Activated CD8-positive, alpha-beta memory T cell treated with anti-CD3 and anti-CD28 coated beads for 36 hours (primary cell): ENCODE data around the gene HEMGN. TPM values are rescaled to one million over a fixed set of nuclear protein-coding genes. Genes with fewer than 3 reads are reported as not detected.

Source experiments
- CTCF ChIA-PET: fragments of 350-600 bp; sonication (Branson Sonifier 250); formaldehyde crosslinking; loops from one replicate; lab custom pipeline; 2021; ENCODE audit warnings: antibody characterized with exemption; lab: Charles Lee
- POLR2A ChIA-PET: fragments of 350-600 bp; sonication (Branson Sonifier 250); formaldehyde crosslinking; loops from one replicate; lab custom pipeline; 2021; ENCODE audit warnings: antibody characterized with exemption; lab: Charles Lee
- total RNA-seq, 2 experiments: library from RNA; stranded (reverse); gene quantifications; one replicate each; pipeline ENCODE4 v1.2.3, GENCODE V29; 2021

Gene HEMGN
- total RNA-seq, 2 experiments from 2014 or later = 0.55 to 0.70 TPM

- ChIA-PET POLR2A (no interaction called here), CTCF (no interaction called here)
Measured at GRCh38 chr9:97941323-97941722, 3.4 kb upstream of the HEMGN start.

GRCh38 chr9:97940741-97941140 is 2.8 kb upstream of the HEMGN start:
- ChIA-PET POLR2A (no interaction called here), CTCF (no interaction called here)

- POLR2A ChIA-PET = no interaction called here
Measured at GRCh38 chr9:97940233-97940632, 2.3 kb upstream of the HEMGN start.

GRCh38 chr9:97936998-97937397 is 974 bp downstream of the HEMGN start:
- POLR2A ChIA-PET = no interaction called here
- CTCF ChIA-PET = no interaction called here

More at GRCh38 chr9:97940233-97940632, 2.3 kb upstream of the HEMGN start:
- CTCF ChIA-PET = no interaction called here

GRCh38 chr9:97935276-97935675 is 2.7 kb downstream of the HEMGN start:
- CTCF ChIA-PET = interaction anchor here (0.9 to 1.3 kb wide), 3 partner anchors 13 to 47 kb away, joined by 3 to 7 read pairs (median 3); partner anchors contain the start of gene TRMO
- POLR2A ChIA-PET = no interaction called here

GRCh38 chr9:97934321-97935115 is 3.5 kb downstream of the HEMGN start:
- POLR2A ChIA-PET = no interaction called here

GRCh38 chr9:97933297-97933998 is 4.5 kb downstream of the HEMGN start:
- POLR2A ChIA-PET = no interaction called here

More at GRCh38 chr9:97934321-97935115, 3.5 kb downstream of the HEMGN start:
- CTCF ChIA-PET = no interaction called here

GRCh38 chr9:97930972-97931371 is 7.0 kb downstream of the HEMGN start:
- CTCF ChIA-PET = interaction anchor here (0.6 to 1.9 kb wide), 2 partner anchors 12 to 25 kb away, joined by 3 to 5 read pairs; no protein-coding TSS in a partner anchor
- POLR2A ChIA-PET = no interaction called here

More at GRCh38 chr9:97933297-97933998, 4.5 kb downstream of the HEMGN start:
- CTCF ChIA-PET = no interaction called here

GRCh38 chr9:97928986-97929604 is 8.9 kb downstream of the HEMGN start:
- ChIA-PET POLR2A (no interaction called here), CTCF (interaction anchor here (1.5 kb wide), 1 partner anchor 53 kb away, joined by 3 read pairs; no protein-coding TSS in a partner anchor)

GRCh38 chr9:97925497-97926334 is 12.3 kb downstream of the HEMGN start:
- POLR2A ChIA-PET = no interaction called here
- CTCF ChIA-PET = interaction anchor here (0.7 to 1.6 kb wide), 4 partner anchors 28 to 109 kb away, joined by 3 to 7 read pairs (median 4); no protein-coding TSS in a partner anchor

GRCh38 chr9:97924386-97924785 is 13.6 kb downstream of the HEMGN start:
- ChIA-PET CTCF (interaction anchor here (0.6 to 5.6 kb wide), 21 partner anchors 18 to 1194 kb away, joined by 3 to 55 read pairs (median 5); partner anchors contain the start of genes ANP32B, NANS and TBC1D2), POLR2A (interaction anchor here (4.1 kb wide), 1 partner anchor 60 kb away, joined by 65 read pairs; the partner anchor contains the start of gene ANP32B)

GRCh38 chr9:97923529-97924108 is 14.4 kb downstream of the HEMGN start:
- CTCF ChIA-PET = interaction anchor here (0.6 to 5.6 kb wide), 25 partner anchors 14 to 1195 kb away, joined by 3 to 55 read pairs (median 4); partner anchors contain the start of genes ANP32B, TBC1D2 and TRIM14
- POLR2A ChIA-PET = interaction anchor here (0.6 to 4.1 kb wide), 3 partner anchors 15 to 133 kb away, joined by 6 to 65 read pairs (median 10); partner anchors contain the start of genes ANP32B and NANS

GRCh38 chr9:97921959-97922724 is 15.8 kb downstream of the HEMGN start, which contains the start of gene TRMO:
TRMO (minus strand) TSS chr9:97922500; CDS start chr9:97922493, 7 bp downstream.
- ChIA-PET CTCF (interaction anchor here (0.6 to 5.6 kb wide), 18 partner anchors 13 to 334 kb away, joined by 3 to 55 read pairs (median 6); partner anchors contain the start of genes ANP32B, NCBP1, TBC1D2 and TSTD2), POLR2A (interaction anchor here (0.6 to 4.1 kb wide), 17 partner anchors 9 to 336 kb away, joined by 3 to 65 read pairs (median 4); partner anchors contain the start of genes ANP32B, NANS and TRIM14)

- ChIA-PET CTCF (interaction anchor here (0.8 to 5.6 kb wide), 2 partner anchors 13 to 64 kb away, joined by 3 to 55 read pairs; partner anchors contain the start of gene ANP32B), POLR2A (interaction anchor here (0.6 kb wide), 1 partner anchor 139 kb away, joined by 3 read pairs; no protein-coding TSS in a partner anchor)
Measured at GRCh38 chr9:97919217-97919813, 18.7 kb downstream of the HEMGN start.

- POLR2A ChIA-PET = no interaction called here
- CTCF ChIA-PET = no interaction called here
Measured at GRCh38 chr9:97918611-97919010, 19.4 kb downstream of the HEMGN start.

- POLR2A ChIA-PET = no interaction called here
- CTCF ChIA-PET = no interaction called here
Measured at GRCh38 chr9:97911970-97912369, 26.0 kb downstream of the HEMGN start.
